ENCODE data around the gene TOX2. TPM values are rescaled to one million over a fixed set of nuclear protein-coding genes. Genes with fewer than 3 reads are reported as not detected.

Gene TOX2
- polyA plus RNA-seq, 3 donors, result 0.39 to 0.56 (median 0.47) TPM

GRCh38 chr20:44098657-44099056, 184.0 kb downstream of the TOX2 start:
- no peak overlapping the region for H3K27ac Mint-ChIP-seq
- H3K36me3 ChIP-seq (replicated peaks in 1 of 2; ENCODE audit: control insufficient read depth in 1 of 2, insufficient read depth in 2 of 2, low read length in 2 of 2), result no peaks in the 10 kb centered on the region
- H3K9ac ChIP-seq (ENCODE audit: insufficient read depth, low read length, poor library complexity, severe bottlenecking), result no peak overlapping the region
- no peaks in the 10 kb centered on the region for H4K20me1 ChIP-seq (ENCODE audit: insufficient read depth, low read length)
- H3K27me3 ChIP-seq (ENCODE audit: control insufficient read depth in 2 of 2, insufficient read depth in 2 of 2, low read length in 2 of 2), result peaks cover 0 to 5% of the 10 kb centered on the region in 2 donors
- H3K4me1 ChIP-seq (ENCODE audit: control insufficient read depth in 1 of 2, insufficient read depth in 2 of 2, low read length in 2 of 2), result no peaks in the 10 kb centered on the region
- H3K4me1 Mint-ChIP-seq, result no peaks in the 10 kb centered on the region
- no peak overlapping the region for H3K27ac ChIP-seq (ENCODE audit: low read depth in 1 of 2, low read length in 2 of 2)
- peaks cover 0 to 7% (median 0%) of the 10 kb centered on the region in 7 donors for H3K9me3 Mint-ChIP-seq
- no peak for DNase-seq
- H2AFZ ChIP-seq (ENCODE audit: insufficient read depth, low read depth, low read length, poor library complexity, severe bottlenecking), result no peak overlapping the region
- no peak overlapping the region for H3K4me3 Mint-ChIP-seq
- TF ChIP-seq CTCF (IDR thresholded peaks at IDR 0.05), result no peak
- no peaks in the 10 kb centered on the region for H3K36me3 Mint-ChIP-seq
- no peak overlapping the region for H3K4me3 ChIP-seq (replicated peaks in 1 of 3; ENCODE audit: low read depth in 2 of 3, low read length in 3 of 3)
- H3K27me3 Mint-ChIP-seq (ENCODE audit: low read depth in 3 of 3), result peaks cover 2 to 7% (median 6%) of the 10 kb centered on the region in 3 donors
- intact Hi-C loops (cut with micrococcal nuclease), result no loop called here
- H3K79me2 ChIP-seq (ENCODE audit: insufficient read depth, low read length), result no peaks in the 10 kb centered on the region
- H3K4me2 ChIP-seq (replicated peaks; ENCODE audit: extremely low read depth, low read length, poor library complexity, severe bottlenecking), result no peak overlapping the region
- no CpG with 5 or more reads among the region's 5 CpGs for WGBS (ENCODE audit: insufficient coverage)
- no peaks in the 10 kb centered on the region for H3K9me3 ChIP-seq (replicated peaks in 1 of 2; ENCODE audit: control insufficient read depth in 1 of 2, insufficient read depth in 1 of 2, low read length in 2 of 2)

- intact Hi-C loops (cut with micrococcal nuclease), result no loop called here
- no peaks in the 10 kb centered on the region for H3K4me1 Mint-ChIP-seq
- WGBS (ENCODE audit: insufficient coverage), result no CpG with 5 or more reads among the region's 7 CpGs
Measured at GRCh38 chr20:44099832-44100231, 185.2 kb downstream of the TOX2 start.

More at GRCh38 chr20:44099832-44100231, 185.2 kb downstream of the TOX2 start:
- H3K4me2 ChIP-seq (replicated peaks; ENCODE audit: extremely low read depth, low read length, poor library complexity, severe bottlenecking), result no peak overlapping the region
- Mint-ChIP-seq H3K4me3 (no peak overlapping the region), H3K27me3 (ENCODE audit: low read depth in 3 of 3) (peaks cover 2 to 10% (median 10%) of the 10 kb centered on the region in 3 donors), H3K27ac (no peak overlapping the region), H3K9me3 (peaks cover 0 to 7% (median 0%) of the 10 kb centered on the region in 7 donors), H3K36me3 (no peaks in the 10 kb centered on the region)
- H3K36me3 ChIP-seq (replicated peaks in 1 of 2; ENCODE audit: control insufficient read depth in 1 of 2, insufficient read depth in 2 of 2, low read length in 2 of 2), result no peaks in the 10 kb centered on the region
- no peak overlapping the region for H3K27ac ChIP-seq (ENCODE audit: low read depth in 1 of 2, low read length in 2 of 2)
- H3K4me1 ChIP-seq (ENCODE audit: control insufficient read depth in 1 of 2, insufficient read depth in 2 of 2, low read length in 2 of 2), result no peaks in the 10 kb centered on the region
- H4K20me1 ChIP-seq (ENCODE audit: insufficient read depth, low read length), result no peaks in the 10 kb centered on the region
- H2AFZ ChIP-seq (ENCODE audit: insufficient read depth, low read depth, low read length, poor library complexity, severe bottlenecking), result no peak overlapping the region
- no peak for DNase-seq
- no peak overlapping the region for H3K4me3 ChIP-seq (replicated peaks in 1 of 3; ENCODE audit: low read depth in 2 of 3, low read length in 3 of 3)
- H3K9me3 ChIP-seq (replicated peaks in 1 of 2; ENCODE audit: control insufficient read depth in 1 of 2, insufficient read depth in 1 of 2, low read length in 2 of 2), result no peaks in the 10 kb centered on the region
- H3K9ac ChIP-seq (ENCODE audit: insufficient read depth, low read length, poor library complexity, severe bottlenecking), result no peak overlapping the region
- TF ChIP-seq CTCF (IDR thresholded peaks at IDR 0.05), result no peak
- no peaks in the 10 kb centered on the region for H3K79me2 ChIP-seq (ENCODE audit: insufficient read depth, low read length)
- peaks cover 0 to 6% of the 10 kb centered on the region in 2 donors for H3K27me3 ChIP-seq (ENCODE audit: control insufficient read depth in 2 of 2, insufficient read depth in 2 of 2, low read length in 2 of 2)
